Esophagus squamous epithelium (tissue), 5 donors: Measurements from ENCODE around the gene CYP1A2. TPM values are rescaled to one million over a fixed set of nuclear protein-coding genes. Genes with fewer than 3 reads are reported as not detected.
"Not testable (repeated sequence)": the region's sequence is repeated elsewhere in the genome, so short reads cannot be mapped to it uniquely, and the experiment has no call there.

Experiments
- DNase-seq: peaks from one replicate; lab custom pipeline; 2025; lab: John Stamatoyannopoulos, UW
- H3K27ac ChIP-seq, 4 donors: fragments of 200-600 bp; sonication (generic); one replicate each; pipeline ENCODE4 v1.5.1; 2016 to 2019; ENCODE audit warnings: mild to moderate bottlenecking in 1 of 4
- H3K27me3 ChIP-seq, 4 donors: fragments of 200-600 bp; sonication (generic); 1 replicate in 3 of 4; 2 replicates in 1 of 4; pipeline versions ENCODE4 v1.5.1 to v1.6.0; 2017 to 2021; ENCODE audit warnings: antibody characterized with exemption in 1 of 4
- H3K36me3 ChIP-seq, 3 donors: fragments of 200-600 bp; sonication (generic); one replicate each; pipeline ENCODE4 v1.5.1; 2016 to 2019
- H3K4me1 ChIP-seq, 3 donors: fragments of 200-600 bp; sonication (generic); one replicate each; pipeline ENCODE4 v1.5.1; 2017 to 2019
- H3K4me3 ChIP-seq, 4 donors: fragments of 200-600 bp; sonication (generic); 1 replicate in 3 of 4; 2 replicates in 1 of 4; pipeline ENCODE4 v1.5.1; 2016 to 2019; ENCODE audit warnings: mild to moderate bottlenecking in 2 of 4, moderate library complexity in 1 of 4
- H3K9me3 ChIP-seq, 3 donors: fragments of 200-600 bp; sonication (generic); one replicate each; pipeline ENCODE4 v1.5.1; 2016 to 2019
- POLR2A ChIP-seq, 4 donors: fragments of 450-650 bp; IDR thresholded peaks; one replicate each; pipeline ENCODE4 v1.6.1; 2017; ENCODE audit warnings: antibody characterized with exemption in 4 of 4, mild to moderate bottlenecking in 4 of 4, moderate library complexity in 3 of 4
- WGBS, 2 donors: methylation state at CpG; one replicate each; pipeline ENCODE4 v1.1.5; 2018; 5-methylcytosine and 5-hydroxymethylcytosine counted together
- intact Hi-C: fragments of 100-400 bp; cut with DNase I; formaldehyde crosslinking; loops from one replicate; pipeline ENCODE4 v1.15.0; 2022
- total RNA-seq, 4 donors: library from RNA; depleted of rRNA; stranded (reverse); fragments of >200 nt; gene quantifications; one replicate each; pipeline ENCODE4 v1.1.0, GENCODE V29; 2016
- TF ChIP-seq, protein P1 (sequence below), 6 experiments: fragments of 450-650 bp in 4 of 6; fragments of 200-600 bp in 2 of 6; sonication (generic) in 2 of 6; IDR thresholded peaks; one replicate each; pipeline ENCODE4 v1.5.1; 2016 to 2019; ENCODE audit warnings: antibody characterized with exemption in 6 of 6, mild to moderate bottlenecking in 4 of 6, moderate library complexity in 4 of 6
- donor health status: DM: yes; HTN: yes; CAD: no.

CYP1A2 gene
- total RNA-seq, 4 donors from 2014 or later = not detected

DNA sequence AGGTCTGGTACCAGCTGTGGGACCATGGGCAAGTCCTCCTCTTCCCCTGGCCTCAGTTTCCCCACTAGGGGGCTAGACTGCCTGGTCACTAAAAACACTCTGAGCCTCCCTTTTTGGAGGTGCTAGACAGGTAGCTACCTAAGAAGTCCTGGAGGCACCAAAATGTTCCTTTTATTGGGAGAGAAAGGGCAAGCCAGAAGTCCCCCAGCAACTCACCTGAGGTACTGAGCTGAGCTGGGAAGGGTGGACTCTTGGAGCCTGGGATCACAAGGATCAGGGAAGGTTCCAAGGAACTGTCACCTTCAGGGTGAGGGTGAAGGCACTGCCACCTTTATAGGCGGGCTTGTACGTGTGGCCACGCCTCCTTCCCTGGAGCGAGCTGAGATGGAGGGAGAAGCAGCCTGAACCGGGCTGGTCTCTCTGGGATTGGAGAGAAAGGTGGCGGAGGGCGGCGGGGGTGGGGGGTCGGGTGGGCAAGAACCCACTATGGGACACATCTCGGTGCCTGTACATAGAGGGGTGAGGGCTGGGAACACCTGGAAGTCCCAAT, 23.3 kb upstream of the CYP1A2 start, which contains the start of gene CYP1A1:
Gene CYP1A1 (minus strand): TSS at position 304 of the 550 bp plus-strand sequence. CDS start 2,431 bp downstream, outside the sequence.
- no peak for DNase-seq
- Histone ChIP-seq H3K27me3 (peaks cover 0 to 49% (median 0%) of the 10 kb centered on the region in 4 donors), H3K9me3 (no peaks in the 10 kb centered on the region), H3K36me3 (no peaks in the 10 kb centered on the region), H3K27ac (peak within 1 kb of the TSS in 2 of 4 donors; percentile 50 to 62), H3K4me3 (peak within 1 kb of the TSS; percentile 38 to 65 (median 56)), H3K4me1 (peaks cover 8 to 26% (median 9%) of the 10 kb centered on the region in 3 donors)
- no CpG with 5 or more reads among the region's 10 CpGs for WGBS, 2 donors
- TF ChIP-seq, protein P1, sequence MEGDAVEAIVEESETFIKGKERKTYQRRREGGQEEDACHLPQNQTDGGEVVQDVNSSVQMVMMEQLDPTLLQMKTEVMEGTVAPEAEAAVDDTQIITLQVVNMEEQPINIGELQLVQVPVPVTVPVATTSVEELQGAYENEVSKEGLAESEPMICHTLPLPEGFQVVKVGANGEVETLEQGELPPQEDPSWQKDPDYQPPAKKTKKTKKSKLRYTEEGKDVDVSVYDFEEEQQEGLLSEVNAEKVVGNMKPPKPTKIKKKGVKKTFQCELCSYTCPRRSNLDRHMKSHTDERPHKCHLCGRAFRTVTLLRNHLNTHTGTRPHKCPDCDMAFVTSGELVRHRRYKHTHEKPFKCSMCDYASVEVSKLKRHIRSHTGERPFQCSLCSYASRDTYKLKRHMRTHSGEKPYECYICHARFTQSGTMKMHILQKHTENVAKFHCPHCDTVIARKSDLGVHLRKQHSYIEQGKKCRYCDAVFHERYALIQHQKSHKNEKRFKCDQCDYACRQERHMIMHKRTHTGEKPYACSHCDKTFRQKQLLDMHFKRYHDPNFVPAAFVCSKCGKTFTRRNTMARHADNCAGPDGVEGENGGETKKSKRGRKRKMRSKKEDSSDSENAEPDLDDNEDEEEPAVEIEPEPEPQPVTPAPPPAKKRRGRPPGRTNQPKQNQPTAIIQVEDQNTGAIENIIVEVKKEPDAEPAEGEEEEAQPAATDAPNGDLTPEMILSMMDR (IDR thresholded peaks at IDR 0.05) = no peak
- no peak for TF ChIP-seq POLR2A (IDR thresholded peaks at IDR 0.05)
- intact Hi-C loops = no loop called here

DNA sequence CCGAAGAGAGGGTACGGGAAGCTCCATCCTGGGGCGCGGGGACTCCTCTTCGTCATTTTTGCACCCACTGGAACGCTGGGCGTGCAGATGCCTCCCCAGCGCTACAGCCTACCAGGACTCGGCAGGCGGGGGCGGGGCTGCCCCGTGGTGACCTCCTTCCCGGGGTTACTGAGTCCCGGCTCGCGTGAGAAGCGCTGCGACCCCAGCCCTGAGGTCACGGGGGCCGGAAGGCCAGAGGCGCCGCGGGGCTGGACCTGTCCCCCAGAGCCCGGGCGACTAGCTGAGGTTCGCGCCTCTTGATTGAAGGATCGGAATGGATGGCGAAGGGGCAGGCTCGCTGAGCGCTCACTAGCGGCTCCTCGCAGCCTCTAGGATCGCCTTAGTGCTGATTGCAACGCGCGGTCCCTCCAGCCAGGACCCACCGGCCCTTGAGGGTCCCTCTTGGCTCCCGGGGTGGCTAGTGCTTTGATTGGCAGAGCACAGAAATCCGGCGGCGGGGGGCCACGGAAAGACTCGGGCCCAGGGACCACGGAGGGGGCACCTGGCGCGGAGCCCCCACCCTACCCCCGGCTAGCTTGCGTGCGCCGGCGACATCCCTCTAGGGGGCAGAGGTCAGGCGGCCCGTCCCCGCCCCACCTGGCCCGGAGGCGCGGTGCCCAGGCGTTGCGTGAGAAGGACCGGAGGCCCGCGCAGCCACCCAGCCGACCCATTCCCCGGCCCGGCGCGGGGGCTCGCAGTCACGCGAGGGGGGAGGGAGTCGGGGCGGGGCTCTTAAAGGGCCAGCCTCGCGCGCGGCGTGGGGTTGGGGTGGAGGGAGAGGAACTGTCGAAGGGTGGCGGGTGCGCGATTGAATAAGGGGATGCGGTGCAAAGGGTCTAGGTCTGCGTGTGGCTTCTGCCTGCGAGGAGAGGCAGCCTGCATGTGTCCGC, 22.5 kb upstream of the CYP1A2 start:
- H3K27me3 ChIP-seq = peaks cover 0 to 58% (median 0%) of the 10 kb centered on the region in 4 donors
- no peak for TF ChIP-seq POLR2A (IDR thresholded peaks at IDR 0.05)
- TF ChIP-seq, protein P1 (IDR thresholded peaks at IDR 0.05) = no peak
- DNase-seq = no peak
- H3K4me1 ChIP-seq = peaks cover 8 to 26% (median 9%) of the 10 kb centered on the region in 3 donors
- intact Hi-C loops = no loop called here
- no peaks in the 10 kb centered on the region for H3K9me3 ChIP-seq
- H3K36me3 ChIP-seq = no peaks in the 10 kb centered on the region
- WGBS, 2 donors = 1% methylated on average over 17 of the region's 86 CpGs; no CpG with 5 or more reads in 1 of the 2 donors
- peak overlapping the region in 2 of 4 donors; percentile 50 to 62 for H3K27ac ChIP-seq
- peak overlapping the region; percentile 38 to 65 (median 56) for H3K4me3 ChIP-seq

DNA sequence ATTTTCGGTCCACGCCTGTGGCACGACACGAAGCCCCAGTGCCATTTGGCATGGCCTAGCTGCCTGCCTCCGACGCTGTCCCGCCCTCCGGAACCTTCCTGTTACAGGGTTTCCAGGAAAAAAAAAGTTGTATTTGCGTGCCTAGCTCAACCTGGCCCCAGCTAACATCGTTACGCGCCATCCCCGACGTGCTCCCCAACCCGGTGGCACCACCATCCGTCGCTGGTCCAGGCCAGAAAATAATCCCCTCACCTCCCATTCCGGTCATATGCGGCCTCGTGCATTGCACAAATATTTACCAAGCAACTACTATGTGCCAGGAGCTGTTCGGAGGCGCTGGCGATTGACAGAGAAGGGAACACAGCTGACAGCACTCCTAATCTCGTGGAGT, 21.9 kb upstream of the CYP1A2 start:
- Histone ChIP-seq H3K4me1 (peaks cover 8 to 26% (median 9%) of the 10 kb centered on the region in 3 donors), H3K4me3 (peak overlapping the region; percentile 38 to 65 (median 56)), H3K36me3 (no peaks in the 10 kb centered on the region), H3K27ac (peak overlapping the region in 1 of 4 donors; percentile 62), H3K27me3 (peaks cover 0 to 64% (median 0%) of the 10 kb centered on the region in 4 donors), H3K9me3 (no peaks in the 10 kb centered on the region)
- WGBS, 2 donors = 9 to 42% methylated on average over 5 to 21 of the region's 24 CpGs
- DNase-seq = no peak
- no peak for TF ChIP-seq POLR2A (IDR thresholded peaks at IDR 0.05)
- TF ChIP-seq, protein P1 (IDR thresholded peaks at IDR 0.05) = no peak
- intact Hi-C loops = no loop called here

DNA sequence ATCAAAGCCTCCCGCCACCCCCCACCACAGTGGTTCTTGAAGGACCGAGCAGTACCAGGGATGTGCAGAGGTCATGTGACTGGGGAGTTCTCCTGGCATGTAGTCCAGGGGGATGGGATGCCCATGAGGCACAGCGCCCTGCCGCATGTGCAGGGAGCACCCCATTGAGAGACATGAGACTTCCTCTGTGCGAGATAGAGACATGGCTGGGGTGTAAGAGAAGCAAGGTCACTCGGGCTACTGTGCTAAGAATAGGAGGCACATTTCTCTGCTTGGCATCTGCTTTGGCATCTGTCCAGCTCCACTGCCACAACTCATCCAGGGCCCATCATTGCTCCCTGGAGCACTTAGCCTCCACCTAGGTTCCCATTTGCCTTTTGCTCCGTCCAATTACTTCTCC, 20.9 kb upstream of the CYP1A2 start:
- Histone ChIP-seq H3K4me1 (peaks cover 8 to 26% (median 9%) of the 10 kb centered on the region in 3 donors), H3K36me3 (no peaks in the 10 kb centered on the region), H3K9me3 (no peaks in the 10 kb centered on the region), H3K4me3 (no peak overlapping the region), H3K27ac (no peak overlapping the region), H3K27me3 (peaks cover 0 to 74% (median 0%) of the 10 kb centered on the region in 4 donors)
- WGBS, 2 donors = 46 to 62% methylated on average over 6 to 7 of the region's 7 CpGs
- intact Hi-C loops = no loop called here
- no peak for DNase-seq
- TF ChIP-seq POLR2A (IDR thresholded peaks at IDR 0.05) = no peak
- TF ChIP-seq, protein P1 (IDR thresholded peaks at IDR 0.05) = no peak

DNA sequence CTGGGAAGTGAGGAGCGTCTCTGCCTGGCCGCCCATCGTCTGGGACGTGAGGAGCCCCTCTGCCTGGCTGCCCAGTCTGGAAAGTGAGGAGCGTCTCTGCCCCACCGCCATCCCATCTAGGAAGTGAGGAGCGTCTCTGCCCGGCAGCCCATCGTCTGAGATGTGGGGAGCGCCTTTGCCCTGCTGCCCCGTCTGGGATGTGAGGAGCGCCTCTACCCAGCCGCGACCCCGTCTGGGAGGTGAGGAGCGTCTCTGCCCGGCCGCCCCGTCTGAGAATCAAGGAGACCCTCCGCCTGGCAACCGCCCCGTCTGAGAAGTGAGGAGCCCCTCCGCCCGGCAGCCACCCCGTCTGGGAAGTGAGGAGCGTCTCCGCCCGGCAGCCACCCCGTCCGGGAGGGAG, 19.9 kb upstream of the CYP1A2 start:
- no CpG with 5 or more reads among the region's 30 CpGs for WGBS, 2 donors
- intact Hi-C loops, H3K9me3 ChIP-seq, H3K27ac ChIP-seq, DNase-seq, H3K4me3 ChIP-seq, H3K36me3 ChIP-seq: not testable (repeated sequence)
- Histone ChIP-seq H3K4me1 (peaks cover 8 to 26% (median 9%) of the 10 kb centered on the region in 3 donors), H3K27me3 (peaks cover 0 to 83% (median 0%) of the 10 kb centered on the region in 4 donors)

DNA sequence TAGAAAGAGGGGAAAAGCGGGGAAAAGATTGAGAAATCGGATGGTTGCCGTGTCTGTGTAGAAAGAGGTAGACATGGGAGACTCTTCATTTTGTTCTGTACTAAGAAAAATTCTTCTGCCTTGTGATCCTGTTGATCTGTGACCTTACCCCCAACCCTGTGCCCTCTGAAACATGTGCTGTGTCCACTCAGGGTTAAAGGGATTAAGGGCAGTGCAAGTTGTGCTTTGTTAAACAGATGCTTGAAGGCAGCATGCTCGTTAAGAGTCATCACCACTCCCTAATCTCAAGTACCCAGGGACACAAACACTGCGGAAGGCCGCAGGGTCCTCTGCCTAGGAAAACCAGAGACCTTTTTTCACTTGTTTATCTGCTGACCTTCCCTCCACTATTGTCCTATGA, 19.3 kb upstream of the CYP1A2 start:
- H3K9me3 ChIP-seq, H3K36me3 ChIP-seq, H3K27ac ChIP-seq, H3K4me3 ChIP-seq, DNase-seq, intact Hi-C loops: not testable (repeated sequence)
- H3K27me3 ChIP-seq = peaks cover 0 to 90% (median 0%) of the 10 kb centered on the region in 4 donors
- WGBS, 2 donors = 70 to 75% methylated on average over 2 to 4 of the region's 6 CpGs
- H3K4me1 ChIP-seq = peaks cover 8 to 26% (median 9%) of the 10 kb centered on the region in 3 donors
